Osteocyte (in vitro differentiated cells): Measurements from ENCODE around the gene ATP8B2. TPM values are rescaled to one million over a fixed set of nuclear protein-coding genes. Genes with fewer than 3 reads are reported as not detected.
"Not testable (repeated sequence)": the region's sequence is repeated elsewhere in the genome, so short reads cannot be mapped to it uniquely, and the experiment has no call there.

Source experiments
- DNase-seq: peaks from one replicate; pipeline ENCODE4 v3.0.0; 2021; ENCODE audit warnings: mixed read lengths; ENCODE audit not compliant: unreplicated experiment; ENCODE audit errors: extremely low spot score
- H3K27ac Mint-ChIP-seq: one replicate; pipeline ENCODE4 v1.8.0; 2021; ENCODE audit warnings: mild to moderate bottlenecking, mixed read lengths; ENCODE audit not compliant: unreplicated experiment
- H3K27me3 Mint-ChIP-seq: one replicate; pipeline ENCODE4 v1.8.0; 2021; ENCODE audit warnings: mixed read lengths; ENCODE audit not compliant: unreplicated experiment
- H3K36me3 Mint-ChIP-seq: one replicate; pipeline ENCODE4 v1.8.0; 2021; ENCODE audit warnings: mixed read lengths; ENCODE audit not compliant: unreplicated experiment
- H3K4me1 Mint-ChIP-seq: one replicate; pipeline ENCODE4 v1.8.0; 2021; ENCODE audit warnings: mixed read lengths; ENCODE audit not compliant: unreplicated experiment
- H3K4me3 Mint-ChIP-seq: one replicate; pipeline ENCODE4 v1.8.0; 2021; ENCODE audit warnings: mild to moderate bottlenecking, moderate library complexity, mixed read lengths; ENCODE audit not compliant: unreplicated experiment
- H3K9me3 Mint-ChIP-seq: one replicate; pipeline ENCODE4 v1.8.0; 2021; ENCODE audit warnings: mixed read lengths; ENCODE audit not compliant: unreplicated experiment
- CTCF ChIP-seq: fragments of 200-600 bp; sonication (generic); IDR thresholded peaks from 2 replicates; pipeline ENCODE4 v1.5.0; 2021; ENCODE audit warnings: antibody characterized with exemption, mild to moderate bottlenecking, moderate library complexity
- total RNA-seq: library from RNA; stranded (reverse); gene quantifications from 2 replicates; pipeline ENCODE4 v1.2.1, GENCODE V29; 2021

The ATP8B2 gene
- total RNA-seq, 1 donor from 2014 or later: 94.4 TPM

- TF ChIP-seq CTCF: no peak
- no peaks in the 10 kb centered on the region for H3K9me3 Mint-ChIP-seq
- DNase-seq: no peak
- peaks cover 15% of the 10 kb centered on the region for H3K4me1 Mint-ChIP-seq
- no peak overlapping the region for H3K4me3 Mint-ChIP-seq
- no peaks in the 10 kb centered on the region for H3K27me3 Mint-ChIP-seq
- H3K36me3 Mint-ChIP-seq: peaks cover 67% of the 10 kb centered on the region
- H3K27ac Mint-ChIP-seq: no peak overlapping the region
These were observed 13.6 kb downstream of the ATP8B2 start for GRCh38 chr1:154338875-154339274.

- not testable (repeated sequence) for H3K4me1 Mint-ChIP-seq, H3K9me3 Mint-ChIP-seq, H3K27ac Mint-ChIP-seq, DNase-seq, H3K27me3 Mint-ChIP-seq, H3K4me3 Mint-ChIP-seq
- peaks cover 74% of the 10 kb centered on the region for H3K36me3 Mint-ChIP-seq
These were observed 16.0 kb downstream of the ATP8B2 start for GRCh38 chr1:154341366-154341765.

GRCh38 chr1:154342132-154342531 is 16.8 kb downstream of the ATP8B2 start:
- no peak for DNase-seq
- Mint-ChIP-seq H3K9me3 (no peaks in the 10 kb centered on the region), H3K4me1 (no peaks in the 10 kb centered on the region), H3K36me3 (peaks cover 75% of the 10 kb centered on the region), H3K27ac (peak overlapping the region; percentile 8), H3K4me3 (no peak overlapping the region), H3K27me3 (no peaks in the 10 kb centered on the region)
- TF ChIP-seq CTCF: no peak

GRCh38 chr1:154342836-154343472 is 17.6 kb downstream of the ATP8B2 start:
- no peak for DNase-seq
- H3K36me3 Mint-ChIP-seq: peaks cover 72% of the 10 kb centered on the region
- no peak overlapping the region for H3K4me3 Mint-ChIP-seq
- no peaks in the 10 kb centered on the region for H3K9me3 Mint-ChIP-seq
- TF ChIP-seq CTCF: no peak
- no peaks in the 10 kb centered on the region for H3K27me3 Mint-ChIP-seq
- no peak overlapping the region for H3K27ac Mint-ChIP-seq
- no peaks in the 10 kb centered on the region for H3K4me1 Mint-ChIP-seq

GRCh38 chr1:154344977-154345837 is 19.9 kb downstream of the ATP8B2 start:
- Mint-ChIP-seq H3K4me1 (no peaks in the 10 kb centered on the region), H3K27ac (no peak overlapping the region), H3K27me3 (no peaks in the 10 kb centered on the region), H3K9me3 (no peaks in the 10 kb centered on the region), H3K36me3 (peaks cover 75% of the 10 kb centered on the region), H3K4me3 (no peak overlapping the region)
- no peak for DNase-seq
- peak; percentile 66 for TF ChIP-seq CTCF
